Activated B cell treated with CpG ODN at 0.5 μM for 24 hours (primary cell): ENCODE results near the gene ATP2B2. TPM values are rescaled to one million over a fixed set of nuclear protein-coding genes. Genes with fewer than 3 reads are reported as not detected.
A peak's percentile ranks its signal among the peaks of the same experiment; 100 is the strongest.

ENCODE experiments used
- ATAC-seq: fragments of 200-7000 bp; cut with Tn5 transposase; one replicate; pipeline ENCODE4 v1.10.0; 2021; ENCODE audit warnings: low read depth, mild to moderate bottlenecking, moderate library complexity
- CTCF ChIA-PET: fragments of 350-600 bp; sonication (Branson Sonifier 250); formaldehyde crosslinking; loops from one replicate; lab custom pipeline; 2021; ENCODE audit warnings: antibody characterized with exemption; lab: Charles Lee
- POLR2A ChIA-PET: fragments of 350-600 bp; sonication (Branson Sonifier 250); formaldehyde crosslinking; loops from one replicate; lab custom pipeline; 2021; ENCODE audit warnings: antibody characterized with exemption; lab: Charles Lee
- DNase-seq: peaks from one replicate; pipeline ENCODE4 v3.0.0; 2022
- H3K27ac Mint-ChIP-seq: one replicate; pipeline ENCODE4 v1.8.0; 2020; ENCODE audit warnings: mixed read lengths
- H3K27me3 Mint-ChIP-seq: one replicate; pipeline ENCODE4 v1.8.0; 2021; ENCODE audit warnings: mixed read lengths
- H3K36me3 Mint-ChIP-seq: one replicate; pipeline ENCODE4 v1.8.0; 2021; ENCODE audit warnings: low read depth, mixed read lengths
- H3K4me1 Mint-ChIP-seq: one replicate; pipeline ENCODE4 v1.8.0; 2021; ENCODE audit warnings: mixed read lengths
- H3K4me3 Mint-ChIP-seq: one replicate; pipeline ENCODE4 v1.8.0; 2020; ENCODE audit warnings: mild to moderate bottlenecking, mixed read lengths
- H3K9me3 Mint-ChIP-seq: one replicate; pipeline ENCODE4 v1.8.0; 2020; ENCODE audit warnings: mixed read lengths
- CTCF ChIP-seq: fragments of 200-600 bp; IDR thresholded peaks from one replicate; pipeline ENCODE4 v1.8.0; 2022; ENCODE audit warnings: antibody characterized with exemption, mild to moderate bottlenecking
- intact Hi-C: fragments of 100-400 bp; cut with micrococcal nuclease; formaldehyde crosslinking; loops from one replicate; pipeline ENCODE4 v1.15.1; 2024
- total RNA-seq: library from RNA; stranded (reverse); gene quantifications from 2 replicates; pipeline ENCODE4 v1.2.3, GENCODE V29; 2022

The ATP2B2 gene
- total RNA-seq, 1 donor from 2014 or later: not detected

- ChIA-PET POLR2A (no interaction called here), CTCF (interaction anchor here (1.4 kb wide), 1 partner anchor 345 kb away, joined by 3 read pairs; no protein-coding TSS in a partner anchor)
- no peak for TF ChIP-seq CTCF
- peaks cover 98% of the 10 kb centered on the region for H3K4me1 Mint-ChIP-seq
- H3K36me3 Mint-ChIP-seq: peaks cover 2% of the 10 kb centered on the region
- peak overlapping the region; percentile 92 for H3K27ac Mint-ChIP-seq
- DNase-seq: no peak
- no peaks in the 10 kb centered on the region for H3K27me3 Mint-ChIP-seq
- intact Hi-C loops: no loop called here
- ATAC-seq: no peak
- no peak overlapping the region for H3K4me3 Mint-ChIP-seq
- no peaks in the 10 kb centered on the region for H3K9me3 Mint-ChIP-seq
Observed at GRCh38 chr3:10392906-10393461, 112.4 kb downstream of the ATP2B2 start.

GRCh38 chr3:10392244-10392643, 113.1 kb downstream of the ATP2B2 start:
- TF ChIP-seq CTCF: no peak
- ATAC-seq (no peak), DNase-seq (no peak)
- peaks cover 100% of the 10 kb centered on the region for H3K4me1 Mint-ChIP-seq
- ChIA-PET POLR2A (no interaction called here), CTCF (no interaction called here)
- peak overlapping the region; percentile 92 for H3K27ac Mint-ChIP-seq
- no peak overlapping the region for H3K4me3 Mint-ChIP-seq
- H3K27me3 Mint-ChIP-seq: no peaks in the 10 kb centered on the region
- intact Hi-C loops: no loop called here
- H3K36me3 Mint-ChIP-seq: peaks cover 5% of the 10 kb centered on the region
- peaks cover 3% of the 10 kb centered on the region for H3K9me3 Mint-ChIP-seq

- intact Hi-C loops: loop anchor here (2.0 kb wide), 1 partner anchor 29 kb away; no protein-coding TSS in a partner anchor
- DNase-seq: no peak
- POLR2A ChIA-PET: interaction anchor here (0.6 to 1.6 kb wide), 2 partner anchors 29 to 144 kb away, joined by 3 to 6 read pairs; partner anchors contain the start of gene TATDN2
- no peak for TF ChIP-seq CTCF
- Mint-ChIP-seq H3K9me3 (peaks cover 3% of the 10 kb centered on the region), H3K4me3 (no peak overlapping the region), H3K36me3 (peaks cover 9% of the 10 kb centered on the region), H3K27me3 (no peaks in the 10 kb centered on the region), H3K4me1 (peaks cover 100% of the 10 kb centered on the region), H3K27ac (peak overlapping the region; percentile 92)
- CTCF ChIA-PET: no interaction called here
- ATAC-seq: no peak
Observed at GRCh38 chr3:10391391-10391790, 114.0 kb downstream of the ATP2B2 start.

GRCh38 chr3:10390641-10391373, 114.6 kb downstream of the ATP2B2 start:
- Mint-ChIP-seq H3K27me3 (no peaks in the 10 kb centered on the region), H3K9me3 (peaks cover 3% of the 10 kb centered on the region), H3K27ac (peak overlapping the region; percentile 92), H3K4me3 (peak overlapping the region; percentile 60), H3K4me1 (peaks cover 100% of the 10 kb centered on the region), H3K36me3 (peaks cover 9% of the 10 kb centered on the region)
- intact Hi-C loops: loop anchor here (1.0 to 2.0 kb wide), 2 partner anchors 30 to 70 kb away; partner anchors contain the start of gene SEC13
- CTCF ChIA-PET: no interaction called here
- POLR2A ChIA-PET: interaction anchor here (1.3 to 1.6 kb wide), 2 partner anchors 46 to 143 kb away, joined by 3 to 6 read pairs; partner anchors contain the start of gene TATDN2
- no peak for TF ChIP-seq CTCF
- ATAC-seq: peak; percentile 4
- no peak for DNase-seq

GRCh38 chr3:10389995-10390394, 115.4 kb downstream of the ATP2B2 start:
- H3K27me3 Mint-ChIP-seq: no peaks in the 10 kb centered on the region
- H3K4me3 Mint-ChIP-seq: peak overlapping the region; percentile 60

More at GRCh38 chr3:10389995-10390394, 115.4 kb downstream of the ATP2B2 start:
- Mint-ChIP-seq H3K9me3 (peaks cover 3% of the 10 kb centered on the region), H3K36me3 (peaks cover 9% of the 10 kb centered on the region), H3K4me1 (peaks cover 94% of the 10 kb centered on the region), H3K27ac (peak overlapping the region; percentile 92)
- ChIA-PET CTCF (interaction anchor here (0.9 kb wide), 1 partner anchor 38 kb away, joined by 3 read pairs; no protein-coding TSS in a partner anchor), POLR2A (interaction anchor here (0.6 to 1.6 kb wide), 6 partner anchors 32 to 1897 kb away, joined by 3 to 6 read pairs (median 3); partner anchors contain the start of genes ATP2B2 and TATDN2)
- ATAC-seq (peak; percentile 91), DNase-seq (no peak)
- intact Hi-C loops: loop anchor here (1.0 to 2.0 kb wide), 3 partner anchors 31 to 69 kb away; partner anchors contain the start of gene SEC13
- no peak for TF ChIP-seq CTCF
